HG03521 (cell line): ENCODE results near the gene KNOP1.
"Not testable (repeated sequence)": the region's sequence is repeated elsewhere in the genome, so short reads cannot be mapped to it uniquely, and the experiment has no call there.

Source experiments
- ATAC-seq: cut with Tn5 transposase; IDR thresholded peaks from one replicate; pipeline ENCODE4 v1.9.1; 2021; ENCODE audit warnings: mild to moderate bottlenecking, moderate library complexity; ENCODE audit not compliant: unreplicated experiment

Gene KNOP1

DNA sequence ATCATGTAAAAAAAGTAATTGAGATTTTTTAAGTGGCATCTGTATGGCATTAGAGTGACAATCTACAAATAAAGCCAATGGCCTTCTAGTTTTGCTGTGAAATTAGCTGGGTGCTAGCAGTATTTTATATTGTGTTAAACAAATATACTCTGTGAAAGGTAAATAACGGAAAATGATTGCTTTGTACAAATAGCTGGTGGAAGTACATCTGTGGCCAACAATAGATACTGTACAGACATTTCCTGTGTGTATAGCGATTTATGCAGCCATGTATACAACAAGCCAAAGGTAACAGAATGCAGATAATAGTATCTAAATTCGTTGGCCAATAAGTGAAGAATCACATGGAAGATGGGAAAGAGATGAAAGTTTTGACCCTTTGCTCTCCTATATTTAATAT, 26.6 kb upstream of the KNOP1 start:
- ATAC-seq: no peak

DNA sequence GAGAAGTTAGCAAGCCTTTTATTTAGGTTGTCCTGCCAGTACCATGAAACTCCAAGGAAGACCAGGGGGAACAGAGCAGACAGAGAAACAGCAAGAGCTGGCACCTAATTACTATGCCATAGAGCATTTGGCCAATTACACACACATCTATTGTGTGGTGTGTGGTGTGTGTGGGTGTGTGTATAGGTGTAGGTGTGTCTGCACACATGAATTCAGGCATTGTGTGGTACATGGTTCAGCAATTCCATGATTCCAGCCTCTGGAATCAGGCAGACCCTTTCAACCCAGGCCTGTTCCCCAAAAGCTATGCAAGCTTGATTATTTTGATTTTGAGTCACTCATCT, 25.8 kb upstream of the KNOP1 start:
- no peak for ATAC-seq

GRCh38 chr16:19741354-19741753, 23.3 kb upstream of the KNOP1 start:
- no peak for ATAC-seq

DNA sequence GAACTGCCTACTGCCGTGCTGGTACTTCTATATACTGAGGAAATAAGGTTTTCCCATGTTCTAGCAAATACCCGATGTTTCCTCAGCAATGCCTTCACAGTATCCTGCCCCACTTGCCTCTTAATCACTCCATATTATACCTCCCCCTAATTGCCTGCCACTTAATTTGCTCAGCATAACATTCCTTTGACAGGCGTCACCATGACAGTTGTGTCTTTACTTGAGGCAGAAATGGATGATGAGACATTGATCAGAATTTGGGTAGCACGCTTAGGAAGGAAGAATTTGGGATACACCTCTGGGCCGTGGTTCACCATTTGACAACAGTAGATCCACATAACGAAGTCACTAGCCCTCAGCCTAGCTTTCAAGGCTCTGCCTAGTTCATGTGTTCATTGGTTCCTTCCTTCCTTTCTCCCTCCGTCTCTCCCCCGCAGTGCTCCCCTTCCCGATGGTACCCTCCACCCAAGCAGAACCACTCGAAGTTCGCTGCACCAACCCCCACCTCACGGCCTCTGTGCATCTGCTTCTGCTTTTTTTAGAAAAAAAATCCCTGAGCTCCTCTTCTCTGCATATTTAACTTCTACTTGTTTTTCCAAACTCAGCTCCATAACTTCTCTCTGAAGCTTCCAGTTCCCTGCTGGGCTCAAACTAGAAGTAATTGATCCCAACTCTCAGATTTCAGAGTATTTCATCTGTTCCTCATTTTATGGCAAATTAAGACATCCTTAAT, 19.4 kb upstream of the KNOP1 start:
- ATAC-seq: no peak

- no peak for ATAC-seq
Observed at GRCh38 chr16:19735074-19735867, 17.2 kb upstream of the KNOP1 start.

- no peak for ATAC-seq
Observed at GRCh38 chr16:19733551-19733950, 15.5 kb upstream of the KNOP1 start.

DNA sequence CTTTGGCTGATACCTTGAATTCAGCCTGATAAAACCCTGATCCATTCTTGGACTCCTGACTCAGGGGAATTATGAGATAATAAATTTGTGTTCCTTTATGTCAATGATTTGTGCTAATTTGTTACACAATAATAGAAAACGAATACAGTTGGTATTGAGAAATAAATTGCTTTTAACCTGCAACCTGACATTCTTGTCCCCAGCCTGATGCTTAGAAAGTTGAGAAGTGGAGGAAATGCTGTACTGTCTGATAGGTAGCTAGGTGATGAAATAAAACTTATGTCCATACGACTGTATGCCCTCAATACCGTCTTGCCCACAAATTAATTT, 10.6 kb upstream of the KNOP1 start:
- no peak for ATAC-seq

DNA sequence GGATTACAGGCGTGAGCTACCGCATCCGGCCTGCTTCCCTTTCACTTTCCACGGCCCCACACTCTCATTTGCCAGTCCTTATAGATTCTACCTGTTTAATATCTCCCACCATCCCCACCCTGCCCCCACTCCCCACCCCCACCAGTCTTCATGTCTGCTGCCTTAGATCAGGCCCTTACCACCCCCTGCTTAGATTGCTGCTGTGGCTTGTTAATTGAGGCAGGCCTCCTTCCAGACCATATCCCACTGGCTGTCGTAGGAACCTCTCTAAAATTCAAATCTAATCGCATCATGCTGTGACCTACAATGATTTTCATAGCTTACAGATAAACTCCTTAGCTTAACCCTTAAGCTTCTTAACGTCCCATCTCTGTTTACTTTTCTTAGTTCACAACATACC, 5.0 kb upstream of the KNOP1 start:
- no peak for ATAC-seq

DNA sequence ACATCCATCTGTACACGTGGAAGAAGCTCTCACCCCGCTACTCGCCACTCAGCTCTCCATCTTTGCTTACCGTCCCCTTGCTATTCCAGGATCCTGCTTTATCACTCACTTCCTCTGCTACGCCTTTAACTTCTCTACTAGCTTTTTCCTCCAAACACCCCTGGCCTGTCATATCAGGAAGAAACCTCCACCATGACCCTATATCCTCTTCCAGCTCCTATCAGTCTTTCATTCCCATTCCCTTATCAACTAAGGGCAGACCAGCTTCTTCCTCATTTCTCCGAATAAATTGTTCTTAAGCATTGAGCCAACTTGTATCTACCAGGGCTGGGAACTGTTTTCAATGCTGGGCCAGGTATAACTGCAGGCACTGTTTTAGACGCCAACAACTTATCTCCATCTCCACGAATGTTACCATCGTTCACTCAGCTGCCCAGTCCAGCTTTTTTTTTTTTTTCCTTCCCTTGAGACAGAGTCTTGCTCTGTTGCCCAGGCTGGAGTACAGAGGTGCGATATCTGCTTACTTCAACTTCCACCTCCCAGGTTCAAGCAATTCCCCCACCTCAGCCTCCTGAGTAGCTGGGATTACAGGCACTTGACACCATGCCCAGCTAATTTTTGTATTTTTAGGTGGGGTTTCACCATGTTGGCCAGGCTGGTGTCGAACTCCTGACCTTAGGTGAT, 4.4 kb upstream of the KNOP1 start:
- no peak for ATAC-seq

DNA sequence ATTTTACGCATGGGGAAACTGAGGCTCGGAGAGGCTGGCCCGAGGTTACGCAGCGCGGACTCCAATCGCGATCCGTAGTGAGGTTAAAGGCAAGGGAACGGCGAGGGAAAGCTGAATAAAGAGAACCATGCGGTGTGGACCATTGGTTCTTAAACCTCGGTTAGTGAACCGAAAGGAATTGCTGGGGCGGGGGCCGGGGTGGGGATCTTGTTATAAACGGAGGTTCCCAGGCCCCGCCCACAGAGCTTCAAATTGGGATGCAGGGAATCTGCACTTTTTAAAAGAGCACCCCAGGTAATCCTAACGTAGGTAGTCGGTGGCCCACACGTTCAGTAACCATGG, 568 bp upstream of the KNOP1 start:
- ATAC-seq: no peak

DNA sequence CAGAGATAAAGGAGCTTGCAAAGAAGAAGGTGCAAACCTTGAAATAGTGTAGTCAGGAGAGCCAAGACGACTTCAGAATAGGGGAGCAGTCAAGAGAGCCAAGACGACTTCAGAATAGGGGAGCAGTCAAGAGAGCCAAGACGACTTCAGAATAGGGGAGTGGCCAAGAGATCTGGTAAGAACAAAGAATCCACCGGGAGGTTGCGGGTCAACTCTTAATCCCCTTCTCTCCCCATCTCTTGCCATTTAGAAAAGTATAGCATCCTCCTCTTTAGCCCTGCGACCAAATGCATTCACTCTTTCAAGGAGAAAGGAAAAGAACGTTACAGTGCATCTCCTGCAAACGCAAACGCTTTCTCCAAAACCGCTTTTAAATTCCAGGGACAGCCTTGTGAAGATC, 713 bp downstream of the KNOP1 start:
- no peak for ATAC-seq

GRCh38 chr16:19716728-19717127, 1.3 kb downstream of the KNOP1 start:
- not testable (repeated sequence) for ATAC-seq

DNA sequence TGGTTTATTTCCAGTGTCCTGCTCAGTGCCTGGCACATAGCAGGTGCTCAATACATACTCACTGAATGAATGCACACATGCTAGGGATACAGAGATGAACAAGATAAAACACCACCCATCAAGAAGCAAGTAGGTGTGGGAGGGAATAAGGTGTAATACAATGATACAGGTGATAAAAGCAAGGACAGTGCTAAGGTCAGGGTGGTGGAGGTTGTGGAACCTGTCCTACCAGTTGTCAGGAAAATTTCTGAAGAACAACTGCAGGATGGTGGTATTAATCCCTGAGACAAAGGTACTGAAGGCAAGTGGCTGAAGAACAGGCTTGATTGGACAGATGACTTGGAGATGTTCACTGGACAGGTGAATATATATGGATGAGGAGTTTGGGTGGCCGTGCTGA, 1.8 kb downstream of the KNOP1 start:
- no peak for ATAC-seq

- ATAC-seq: no peak
Observed at GRCh38 chr16:19715566-19715965, 2.5 kb downstream of the KNOP1 start.

DNA sequence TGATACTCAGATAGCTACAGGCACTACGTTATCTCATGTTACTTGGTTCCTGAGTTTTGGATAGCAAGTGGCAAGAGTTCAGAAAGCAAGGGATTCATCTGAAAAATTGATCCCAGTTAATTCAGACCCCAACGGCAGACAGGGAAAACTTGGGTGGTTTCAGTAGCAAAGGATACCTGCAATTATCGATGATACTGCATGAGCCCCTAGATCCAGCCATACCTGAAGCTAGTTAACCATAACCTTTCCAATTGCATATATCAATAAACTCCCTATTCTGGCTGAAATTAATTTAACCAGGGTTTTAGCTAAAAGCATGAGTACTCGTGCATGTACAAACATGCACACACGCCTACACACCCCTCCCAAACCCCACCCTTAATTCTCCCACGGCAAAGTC, 4.3 kb downstream of the KNOP1 start:
- no peak for ATAC-seq

DNA sequence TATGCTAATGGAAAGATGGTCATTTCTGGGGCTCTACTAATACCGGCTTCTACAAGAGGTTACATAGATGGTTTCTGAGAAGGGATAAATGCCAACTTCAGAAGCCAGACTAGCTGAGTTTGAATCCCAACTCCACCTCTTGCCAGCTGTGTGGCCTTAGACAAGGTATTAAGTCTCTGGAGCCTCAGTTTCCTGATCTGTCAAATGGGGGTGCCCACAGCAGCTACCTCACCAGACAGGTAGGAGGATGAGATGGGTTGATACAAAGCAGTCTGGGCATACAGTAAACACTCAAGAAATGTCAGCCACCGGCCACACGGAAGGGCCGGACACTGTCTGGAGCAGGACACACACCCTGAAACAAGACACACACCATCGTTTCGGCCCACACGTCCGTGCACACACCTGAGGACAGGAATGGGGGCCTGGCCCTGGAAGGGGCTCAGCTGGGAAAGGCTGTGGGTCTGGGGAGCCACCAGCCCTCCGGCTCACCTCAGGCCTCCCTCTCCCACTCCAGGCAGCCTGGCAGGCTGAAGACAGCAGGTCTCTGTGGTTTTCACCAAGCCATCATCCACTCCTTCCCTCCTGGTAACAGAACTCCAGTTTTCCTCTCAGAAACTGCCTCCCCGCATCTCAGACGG, 5.5 kb downstream of the KNOP1 start:
- no peak for ATAC-seq

GRCh38 chr16:19711643-19712042, 6.4 kb downstream of the KNOP1 start:
- ATAC-seq: no peak

DNA sequence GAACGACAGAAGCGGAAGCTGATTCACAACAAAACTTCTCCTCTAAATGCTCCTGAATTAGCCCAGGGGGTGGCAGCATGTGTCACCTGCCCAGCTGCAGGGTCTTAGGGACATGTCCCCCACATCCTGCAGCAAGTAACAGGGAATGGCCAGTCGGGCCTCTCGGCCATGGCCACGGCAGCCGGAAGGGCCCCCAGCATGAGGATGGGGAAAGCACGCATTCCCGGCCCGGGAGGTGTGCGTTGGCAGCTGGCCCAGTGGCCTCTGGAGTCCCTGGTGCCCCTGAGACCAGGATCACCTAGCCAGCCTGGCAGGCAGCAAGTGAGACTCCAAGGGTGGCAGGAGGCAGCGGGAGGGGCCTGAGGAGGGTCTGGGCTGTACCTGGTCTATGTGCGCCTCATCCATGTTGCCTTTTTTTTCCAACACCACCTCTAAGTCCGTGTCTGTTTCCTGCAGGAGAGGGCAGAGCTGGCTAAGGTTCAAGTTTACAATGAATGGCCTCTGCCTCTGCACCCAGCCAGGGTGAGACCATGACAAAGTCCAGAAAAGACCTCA, 7.0 kb downstream of the KNOP1 start:
- no peak for ATAC-seq

- ATAC-seq: no peak
Observed at GRCh38 chr16:19710191-19710908, 7.7 kb downstream of the KNOP1 start.

DNA sequence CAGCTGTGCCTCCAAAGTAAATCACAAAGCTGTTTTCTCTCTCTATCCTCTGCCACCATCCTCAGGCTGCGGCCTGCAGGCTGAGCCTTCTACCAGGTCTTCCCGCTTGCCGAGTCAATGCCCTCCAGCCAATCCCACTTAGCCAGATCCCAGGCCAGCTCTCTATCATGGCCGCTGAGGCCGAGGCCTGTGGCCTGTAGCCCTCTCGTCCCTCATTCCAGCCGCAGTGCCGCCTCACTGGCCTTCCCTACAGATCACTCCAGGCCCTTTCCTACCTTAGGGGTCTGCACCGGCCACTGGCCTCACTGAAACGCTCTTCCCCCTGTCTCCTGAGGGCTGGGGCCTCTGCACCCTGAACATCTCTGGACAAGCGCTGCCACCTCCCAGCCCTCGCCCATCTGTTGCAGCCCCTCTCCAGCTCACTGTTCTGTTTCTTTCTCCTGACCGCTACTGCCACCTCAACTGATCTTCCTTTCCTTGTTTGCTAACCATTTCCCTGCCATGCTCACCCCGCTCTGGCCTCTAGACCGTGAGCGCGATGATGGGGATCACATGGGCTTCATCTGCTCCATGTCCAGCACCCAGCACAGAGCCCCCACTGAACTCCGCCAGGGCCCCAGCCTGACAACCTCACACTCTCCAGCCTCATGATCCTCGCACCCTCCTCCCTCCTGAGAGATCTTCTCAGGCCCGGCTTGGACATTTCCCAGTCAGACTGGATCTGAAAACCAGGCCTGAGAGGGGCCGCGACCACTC, 8.5 kb downstream of the KNOP1 start:
- ATAC-seq: no peak
